ENCODE results near the gene GP5. TPM values are rescaled to one million over a fixed set of nuclear protein-coding genes. Genes with fewer than 3 reads are reported as not detected.

GP5 gene
- polyA plus RNA-seq, 1 of the 3 experiments (the other 2 are of a cell fraction): 0.13 TPM

- DNase-seq: no peak
- Histone ChIP-seq H3K4me2 (no peak overlapping the region), H3F3A (replicated peaks; ENCODE audit: insufficient read depth) (no peaks in the 10 kb centered on the region), H3K4me1 (ENCODE audit: control insufficient read depth in 1 of 2, insufficient read depth in 2 of 2, low read depth in 1 of 2, low read length in 1 of 2) (peaks cover 0 to 4% of the 10 kb centered on the region in 2 experiments; a peak in 1 of 4 replicates), H3K4me3 (ENCODE audit: low read depth in 2 of 2, low read length in 1 of 2) (no peak overlapping the region), H3K9me3 (no peaks in the 10 kb centered on the region), H3K36me3 (replicated peaks in 1 of 2; ENCODE audit: control insufficient read depth in 1 of 2, insufficient read depth in 2 of 2, low read length in 1 of 2) (no peaks in the 10 kb centered on the region), H3K27me3 (ENCODE audit: insufficient read depth) (no peaks in the 10 kb centered on the region; the same call in 1 of the 2 replicates), H2AFZ (ENCODE audit: low read depth) (no peak overlapping the region), H3K79me2 (ENCODE audit: insufficient read depth) (no peaks in the 10 kb centered on the region), H3K9me2 (no peaks in the 10 kb centered on the region), H4K20me1 (ENCODE audit: insufficient read depth) (no peaks in the 10 kb centered on the region), H3K9ac (no peak overlapping the region), H3K27ac (ENCODE audit: low read depth in 2 of 2, low read length in 1 of 2) (no peak overlapping the region)
- POLR2A ChIA-PET: no interaction called here
- TF ChIP-seq CHD2 (IDR thresholded peaks at IDR 0.05; ENCODE audit: low read length, partially characterized antibody): no peak
- no peak for TF ChIP-seq GATA2 (CRISPR knock-in tag; IDR thresholded peaks at IDR 0.05)
- no peak for TF ChIP-seq MAX (IDR thresholded peaks at IDR 0.05; ENCODE audit: low read depth)
- TF ChIP-seq SIN3A (IDR thresholded peaks at IDR 0.05; ENCODE audit: borderline replicate concordance, low read depth, low read length): no peak
- TF ChIP-seq FOSL2 (IDR thresholded peaks at IDR 0.05; ENCODE audit: borderline replicate concordance, low read depth): no peak
- no peak for TF ChIP-seq PBX3 (IDR thresholded peaks at IDR 0.05)
- TF ChIP-seq ELF1 (IDR thresholded peaks at IDR 0.05): no peak
- WGBS (ENCODE audit: low lambda C conversion rate): 71% methylated on average over 7 of the region's 12 CpGs
- CTCF ChIA-PET: interaction anchor here (1.0 to 1.5 kb wide), 2 partner anchors 18 to 23 kb away, joined by 3 read pairs; no protein-coding TSS in a partner anchor
Observed at GRCh38 chr3:194384569-194385001, 14.5 kb downstream of the GP5 start.

GRCh38 chr3:194384156-194384555, 14.9 kb downstream of the GP5 start:
- peaks cover 0 to 4% of the 10 kb centered on the region in 2 experiments; a peak in 1 of 4 replicates for H3K4me1 ChIP-seq (ENCODE audit: control insufficient read depth in 1 of 2, insufficient read depth in 2 of 2, low read depth in 1 of 2, low read length in 1 of 2)
- H3K27me3 ChIP-seq (ENCODE audit: insufficient read depth): no peaks in the 10 kb centered on the region; the same call in 1 of the 2 replicates
- no peak overlapping the region for H3K4me2 ChIP-seq
- H3K9me2 ChIP-seq: no peaks in the 10 kb centered on the region
- H3K4me3 ChIP-seq (ENCODE audit: low read depth in 2 of 2, low read length in 1 of 2): no peak overlapping the region
- ChIA-PET CTCF (interaction anchor here (1.0 to 1.5 kb wide), 3 partner anchors 18 to 23 kb away, joined by 3 read pairs; no protein-coding TSS in a partner anchor), POLR2A (no interaction called here)
- no peak for DNase-seq
- H3F3A ChIP-seq (replicated peaks; ENCODE audit: insufficient read depth): no peaks in the 10 kb centered on the region
- TF ChIP-seq PBX3 (IDR thresholded peaks at IDR 0.05): no peak
- TF ChIP-seq IRF3 (IDR thresholded peaks at IDR 0.05; ENCODE audit: low read depth, low read length): no peak
- TF ChIP-seq FOXJ3 (CRISPR knock-in tag; IDR thresholded peaks at IDR 0.05): no peak
- TF ChIP-seq ELF1 (IDR thresholded peaks at IDR 0.05): no peak
- no peak for TF ChIP-seq GABPA (IDR thresholded peaks at IDR 0.05; ENCODE audit: low read depth)
- no peak for TF ChIP-seq JUND (IDR thresholded peaks at IDR 0.05)
- H3K9ac ChIP-seq: no peak overlapping the region
- no peaks in the 10 kb centered on the region for H3K9me3 ChIP-seq
- no peaks in the 10 kb centered on the region for H4K20me1 ChIP-seq (ENCODE audit: insufficient read depth)
- 84% methylated on average over 6 of the region's 6 CpGs for WGBS (ENCODE audit: low lambda C conversion rate)
- no peaks in the 10 kb centered on the region for H3K36me3 ChIP-seq (replicated peaks in 1 of 2; ENCODE audit: control insufficient read depth in 1 of 2, insufficient read depth in 2 of 2, low read length in 1 of 2)
- H3K27ac ChIP-seq (ENCODE audit: low read depth in 2 of 2, low read length in 1 of 2): no peak overlapping the region
- no peaks in the 10 kb centered on the region for H3K79me2 ChIP-seq (ENCODE audit: insufficient read depth)
- no peak overlapping the region for H2AFZ ChIP-seq (ENCODE audit: low read depth)
